NB4 (cell line): ENCODE measurements around the gene KLK6.

Source experiments
- POLR2A ChIP-seq: IDR thresholded peaks from 2 replicates; pipeline ENCODE4 v1.6.1; 2011; ENCODE audit warnings: mild to moderate bottlenecking; ENCODE audit not compliant: insufficient read length; ENCODE audit errors: extremely low read depth
- TF ChIP-seq, protein P1 (sequence below): IDR thresholded peaks from one replicate; pipeline ENCODE4 v1.5.1; 2012; ENCODE audit warnings: low read depth, low read length
- TF ChIP-seq, protein P2 (sequence below): IDR thresholded peaks from 2 replicates; pipeline ENCODE4 v1.6.1; 2011; ENCODE audit warnings: low read depth, low read length

DNA sequence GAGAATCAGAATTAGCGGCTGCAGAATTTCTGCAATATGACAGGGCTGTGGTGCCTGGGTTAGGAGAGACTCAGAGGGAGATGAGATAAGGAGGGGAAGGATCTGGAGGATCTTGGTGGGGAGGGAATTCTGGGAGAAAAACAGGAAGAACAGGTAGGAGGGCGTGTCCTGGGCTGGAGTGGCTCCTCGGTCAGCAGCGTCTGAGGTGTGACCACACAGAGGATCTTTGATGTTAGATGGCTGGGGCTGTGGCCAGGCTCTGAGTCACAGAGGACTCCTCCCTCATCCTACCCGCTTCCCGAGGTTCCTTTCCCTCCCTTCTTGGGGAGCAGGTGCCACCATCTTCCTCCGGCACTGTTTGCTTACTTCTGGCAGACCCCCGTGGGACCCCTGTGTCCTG is 6.4 kb upstream of the KLK6 start:
- no peak for TF ChIP-seq POLR2A
- TF ChIP-seq, protein P1, sequence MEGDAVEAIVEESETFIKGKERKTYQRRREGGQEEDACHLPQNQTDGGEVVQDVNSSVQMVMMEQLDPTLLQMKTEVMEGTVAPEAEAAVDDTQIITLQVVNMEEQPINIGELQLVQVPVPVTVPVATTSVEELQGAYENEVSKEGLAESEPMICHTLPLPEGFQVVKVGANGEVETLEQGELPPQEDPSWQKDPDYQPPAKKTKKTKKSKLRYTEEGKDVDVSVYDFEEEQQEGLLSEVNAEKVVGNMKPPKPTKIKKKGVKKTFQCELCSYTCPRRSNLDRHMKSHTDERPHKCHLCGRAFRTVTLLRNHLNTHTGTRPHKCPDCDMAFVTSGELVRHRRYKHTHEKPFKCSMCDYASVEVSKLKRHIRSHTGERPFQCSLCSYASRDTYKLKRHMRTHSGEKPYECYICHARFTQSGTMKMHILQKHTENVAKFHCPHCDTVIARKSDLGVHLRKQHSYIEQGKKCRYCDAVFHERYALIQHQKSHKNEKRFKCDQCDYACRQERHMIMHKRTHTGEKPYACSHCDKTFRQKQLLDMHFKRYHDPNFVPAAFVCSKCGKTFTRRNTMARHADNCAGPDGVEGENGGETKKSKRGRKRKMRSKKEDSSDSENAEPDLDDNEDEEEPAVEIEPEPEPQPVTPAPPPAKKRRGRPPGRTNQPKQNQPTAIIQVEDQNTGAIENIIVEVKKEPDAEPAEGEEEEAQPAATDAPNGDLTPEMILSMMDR = no peak
- TF ChIP-seq, protein P2, sequence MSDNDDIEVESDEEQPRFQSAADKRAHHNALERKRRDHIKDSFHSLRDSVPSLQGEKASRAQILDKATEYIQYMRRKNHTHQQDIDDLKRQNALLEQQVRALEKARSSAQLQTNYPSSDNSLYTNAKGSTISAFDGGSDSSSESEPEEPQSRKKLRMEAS = no peak
